Ascending aorta (tissue), 2 donors: ENCODE results near the gene TMEM163. TPM values are rescaled to one million over a fixed set of nuclear protein-coding genes. Genes with fewer than 3 reads are reported as not detected.

Experiments used
- DNase-seq, 2 donors: peaks; one replicate each; pipeline ENCODE4 v3.0.0-alpha.2; 2019; ENCODE audit warnings: low spot score in 2 of 2
- H3K27ac ChIP-seq, 2 donors: fragments of 200-600 bp; sonication (generic); one replicate each; pipeline ENCODE4 v1.5.1; 2016 to 2017; ENCODE audit warnings: mild to moderate bottlenecking in 1 of 2
- H3K27me3 ChIP-seq: fragments of 200-600 bp; sonication (generic); one replicate; pipeline ENCODE4 v1.5.1; 2017
- H3K36me3 ChIP-seq, 2 donors: fragments of 200-600 bp; sonication (generic); one replicate each; pipeline ENCODE4 v1.5.1; 2016
- H3K4me1 ChIP-seq, 2 donors: fragments of 200-600 bp; sonication (generic); one replicate each; pipeline ENCODE4 v1.5.1; 2016 to 2017; ENCODE audit warnings: mild to moderate bottlenecking in 1 of 2
- H3K4me3 ChIP-seq, 2 donors: fragments of 200-600 bp; sonication (generic); one replicate each; pipeline ENCODE4 v1.5.1; 2016 to 2017; ENCODE audit warnings: mild to moderate bottlenecking in 1 of 2
- H3K9me3 ChIP-seq, 2 donors: fragments of 200-600 bp; sonication (generic); one replicate each; pipeline ENCODE4 v1.5.1; 2016
- intact Hi-C: fragments of 100-400 bp; cut with DNase I; formaldehyde crosslinking; loops from one replicate; pipeline ENCODE4 v1.15.1; 2023
- total RNA-seq: library from RNA; depleted of rRNA; stranded (reverse); fragments of >200 nt; gene quantifications from one replicate; pipeline ENCODE4 v1.1.0, GENCODE V29; 2016
- TF ChIP-seq, protein P1 (sequence below), 3 experiments: fragments of 200-600 bp in 2 of 3; fragments of 450-650 bp in 1 of 3; sonication (generic) in 2 of 3; IDR thresholded peaks; one replicate each; pipeline ENCODE4 v1.5.1; 2016 to 2019; ENCODE audit warnings: antibody characterized with exemption in 3 of 3, mild to moderate bottlenecking in 1 of 3, moderate library complexity in 1 of 3

The TMEM163 gene
- total RNA-seq, 1 donor from 2014 or later: not detected

DNA sequence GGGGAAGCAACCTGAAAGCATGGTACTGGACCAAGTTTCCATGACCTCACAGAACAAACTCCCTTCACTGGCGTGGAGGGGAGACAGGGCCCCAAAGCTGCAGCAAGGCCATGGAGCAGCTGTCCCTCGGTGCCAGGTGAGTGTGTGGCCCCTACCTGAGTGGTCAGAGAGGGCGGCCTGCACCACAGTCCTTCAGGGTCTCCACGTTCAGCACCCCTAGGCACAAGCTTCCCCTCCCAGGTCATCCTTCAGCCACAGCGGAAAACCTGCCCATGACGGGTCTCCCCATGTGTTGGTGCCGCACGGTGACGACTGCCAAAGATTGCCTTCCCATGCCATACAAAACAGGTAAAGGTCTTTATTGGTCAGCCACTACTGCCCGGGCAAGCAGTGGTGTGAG, 263.4 kb downstream of the TMEM163 start:
- DNase-seq: no peak
- Histone ChIP-seq H3K27ac (no peak overlapping the region), H3K27me3 (no peaks in the 10 kb centered on the region), H3K4me3 (no peak overlapping the region), H3K4me1 (no peaks in the 10 kb centered on the region), H3K9me3 (no peaks in the 10 kb centered on the region), H3K36me3 (no peaks in the 10 kb centered on the region)
- TF ChIP-seq, protein P1, sequence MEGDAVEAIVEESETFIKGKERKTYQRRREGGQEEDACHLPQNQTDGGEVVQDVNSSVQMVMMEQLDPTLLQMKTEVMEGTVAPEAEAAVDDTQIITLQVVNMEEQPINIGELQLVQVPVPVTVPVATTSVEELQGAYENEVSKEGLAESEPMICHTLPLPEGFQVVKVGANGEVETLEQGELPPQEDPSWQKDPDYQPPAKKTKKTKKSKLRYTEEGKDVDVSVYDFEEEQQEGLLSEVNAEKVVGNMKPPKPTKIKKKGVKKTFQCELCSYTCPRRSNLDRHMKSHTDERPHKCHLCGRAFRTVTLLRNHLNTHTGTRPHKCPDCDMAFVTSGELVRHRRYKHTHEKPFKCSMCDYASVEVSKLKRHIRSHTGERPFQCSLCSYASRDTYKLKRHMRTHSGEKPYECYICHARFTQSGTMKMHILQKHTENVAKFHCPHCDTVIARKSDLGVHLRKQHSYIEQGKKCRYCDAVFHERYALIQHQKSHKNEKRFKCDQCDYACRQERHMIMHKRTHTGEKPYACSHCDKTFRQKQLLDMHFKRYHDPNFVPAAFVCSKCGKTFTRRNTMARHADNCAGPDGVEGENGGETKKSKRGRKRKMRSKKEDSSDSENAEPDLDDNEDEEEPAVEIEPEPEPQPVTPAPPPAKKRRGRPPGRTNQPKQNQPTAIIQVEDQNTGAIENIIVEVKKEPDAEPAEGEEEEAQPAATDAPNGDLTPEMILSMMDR (IDR thresholded peaks at IDR 0.05): no peak
- intact Hi-C loops: no loop called here

DNA sequence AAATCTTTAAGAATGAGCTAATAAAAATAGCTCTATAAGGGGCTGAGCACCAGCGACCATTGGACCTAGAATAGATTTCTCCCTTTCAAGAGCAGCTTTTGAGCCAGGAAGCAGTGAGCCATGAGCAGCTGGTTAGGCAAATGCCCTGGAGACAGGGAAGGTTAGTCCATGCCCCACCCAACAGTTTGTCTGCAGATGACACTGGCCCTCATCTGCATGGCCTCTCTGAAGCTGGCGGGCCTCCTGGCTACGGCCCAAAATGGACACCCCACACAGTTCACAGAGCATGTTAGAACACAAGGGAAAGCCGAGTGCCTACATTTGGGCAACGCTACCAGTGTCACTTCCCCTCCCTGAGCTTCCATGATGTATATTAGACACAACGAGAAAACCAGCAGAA, 263.9 kb downstream of the TMEM163 start:
- H3K9me3 ChIP-seq: no peaks in the 10 kb centered on the region
- no peaks in the 10 kb centered on the region for H3K36me3 ChIP-seq
- DNase-seq: no peak
- H3K4me1 ChIP-seq: no peaks in the 10 kb centered on the region
- intact Hi-C loops: no loop called here
- H3K27me3 ChIP-seq: no peaks in the 10 kb centered on the region
- no peak overlapping the region for H3K4me3 ChIP-seq
- H3K27ac ChIP-seq: no peak overlapping the region
- TF ChIP-seq, protein P1 (IDR thresholded peaks at IDR 0.05): no peak

DNA sequence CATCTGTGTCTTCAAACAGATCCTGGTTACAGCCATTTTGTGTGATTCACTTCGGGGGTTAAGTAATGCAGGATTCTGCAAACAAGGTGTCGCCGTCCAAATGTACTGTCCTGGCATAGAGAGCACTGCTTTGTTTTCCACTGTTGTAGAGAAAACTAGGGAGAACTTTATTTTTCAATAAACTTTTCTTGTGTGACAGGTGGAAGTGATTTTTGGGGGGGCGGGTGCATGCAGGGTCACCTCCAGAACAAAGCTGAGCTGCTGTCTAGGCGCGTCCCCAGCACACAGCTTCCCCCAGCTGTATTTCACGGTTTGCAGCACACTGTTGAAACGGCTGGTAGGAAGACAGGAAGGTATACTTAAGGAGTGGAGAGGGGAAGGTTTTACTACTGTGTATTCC, 264.4 kb downstream of the TMEM163 start:
- no peaks in the 10 kb centered on the region for H3K36me3 ChIP-seq
- no peak for DNase-seq
- TF ChIP-seq, protein P1 (IDR thresholded peaks at IDR 0.05): no peak

DNA sequence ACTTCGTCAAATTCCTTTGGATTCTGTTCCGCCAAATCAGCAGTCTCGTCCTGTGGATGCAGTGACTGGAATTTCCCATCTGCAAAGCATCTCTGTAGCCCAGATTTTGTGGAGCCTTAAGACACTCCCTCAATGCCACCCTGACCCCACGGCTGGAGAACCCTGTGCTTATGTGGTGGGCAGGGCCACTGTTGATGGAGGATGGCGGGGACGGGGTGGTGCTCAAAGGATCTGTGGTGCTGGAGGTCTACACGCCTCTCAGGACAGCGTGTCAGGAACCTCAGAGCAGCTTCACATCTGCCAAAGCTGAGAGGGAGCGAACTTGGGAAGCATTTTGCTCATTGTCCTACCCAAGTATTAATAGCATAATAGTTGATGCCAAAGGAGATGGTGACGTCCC, 264.8 kb downstream of the TMEM163 start:
- intact Hi-C loops: no loop called here
- DNase-seq: no peak

More for the DNA sequence above, 264.4 kb downstream of the TMEM163 start:
- Histone ChIP-seq H3K4me3 (no peak overlapping the region), H3K4me1 (no peaks in the 10 kb centered on the region), H3K27me3 (no peaks in the 10 kb centered on the region), H3K27ac (no peak overlapping the region), H3K9me3 (no peaks in the 10 kb centered on the region)
- intact Hi-C loops: no loop called here

DNA sequence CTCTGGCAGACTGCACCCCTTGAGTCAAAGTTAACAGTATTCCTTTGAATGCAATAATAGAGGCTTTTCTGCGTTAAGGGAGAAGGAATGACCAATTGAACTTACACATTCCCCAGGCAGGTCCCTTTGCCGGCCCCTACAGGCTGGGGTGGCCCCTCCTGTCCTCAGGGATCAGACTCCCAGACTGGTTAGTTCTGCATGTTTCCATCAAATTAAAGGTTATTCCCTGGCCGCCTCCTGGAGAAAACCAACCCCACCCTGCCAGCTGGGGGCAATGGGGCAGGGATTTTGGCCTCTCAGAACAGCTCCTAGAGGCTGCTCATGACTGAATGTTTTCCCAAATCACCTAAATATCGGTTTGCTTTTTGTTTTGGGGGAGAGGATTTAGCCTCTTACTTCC, 265.3 kb downstream of the TMEM163 start:
- no peak for DNase-seq
- Histone ChIP-seq H3K27me3 (no peaks in the 10 kb centered on the region), H3K4me1 (no peaks in the 10 kb centered on the region), H3K27ac (no peak overlapping the region), H3K36me3 (peaks cover 5 to 8% of the 10 kb centered on the region in 2 donors), H3K9me3 (no peaks in the 10 kb centered on the region), H3K4me3 (no peak overlapping the region)
- TF ChIP-seq, protein P1 (IDR thresholded peaks at IDR 0.05): no peak
- intact Hi-C loops: no loop called here

More for the DNA sequence above, 264.8 kb downstream of the TMEM163 start:
- TF ChIP-seq, protein P1 (IDR thresholded peaks at IDR 0.05): no peak
- no peaks in the 10 kb centered on the region for H3K9me3 ChIP-seq
- no peak overlapping the region for H3K27ac ChIP-seq
- H3K4me1 ChIP-seq: no peaks in the 10 kb centered on the region
- H3K4me3 ChIP-seq: no peak overlapping the region
- H3K36me3 ChIP-seq: peaks cover under 1 to 3% of the 10 kb centered on the region in 2 donors
- H3K27me3 ChIP-seq: no peaks in the 10 kb centered on the region
